ENCODE data around the gene MAP3K19.

Gene MAP3K19

GRCh38 chr2:134933732-134934131 is 113.5 kb downstream of the MAP3K19 start:
- no peak for DNase-seq (ENCODE audit: low read depth)
- no peak overlapping the region for H3K4me3 ChIP-seq (ENCODE audit: low read length)
- no peak for TF ChIP-seq CTCF (conservative IDR thresholded peaks at IDR 0.05; ENCODE audit: low read length)

GRCh38 chr2:134932864-134933526 is 114.3 kb downstream of the MAP3K19 start:
- no peak for TF ChIP-seq CTCF (conservative IDR thresholded peaks at IDR 0.05; ENCODE audit: low read length)
- no peak overlapping the region for H3K4me3 ChIP-seq (ENCODE audit: low read length)
- no peak for DNase-seq (ENCODE audit: low read depth)

- H3K4me3 ChIP-seq (ENCODE audit: low read length): no peak overlapping the region
- no peak for TF ChIP-seq CTCF (conservative IDR thresholded peaks at IDR 0.05; ENCODE audit: low read length)
- DNase-seq (ENCODE audit: low read depth): peak; percentile 24
Observed at GRCh38 chr2:134927195-134927594, 120.1 kb downstream of the MAP3K19 start.

GRCh38 chr2:134926231-134926931 is 120.9 kb downstream of the MAP3K19 start:
- peak; percentile 18 for DNase-seq (ENCODE audit: low read depth)
- no peak overlapping the region for H3K4me3 ChIP-seq (ENCODE audit: low read length)
- no peak for TF ChIP-seq CTCF (conservative IDR thresholded peaks at IDR 0.05; ENCODE audit: low read length)

- TF ChIP-seq CTCF (conservative IDR thresholded peaks at IDR 0.05; ENCODE audit: low read length): no peak
- H3K4me3 ChIP-seq (ENCODE audit: low read length): no peak overlapping the region
Observed at GRCh38 chr2:134924912-134925311, 122.3 kb downstream of the MAP3K19 start.

GRCh38 chr2:134919341-134920210 is 127.7 kb downstream of the MAP3K19 start:
- DNase-seq (ENCODE audit: low read depth): no peak
- no peak; the same call in 1 of the 2 replicates for TF ChIP-seq CTCF (conservative IDR thresholded peaks at IDR 0.05; ENCODE audit: low read length)
- peak overlapping the region; percentile 87 for H3K4me3 ChIP-seq (ENCODE audit: low read length)

More at GRCh38 chr2:134924912-134925311, 122.3 kb downstream of the MAP3K19 start:
- DNase-seq (ENCODE audit: low read depth): no peak

Data from AG10803 (cell line).